HG03159 (cell line): Measurements from ENCODE around the gene SMIM12.
"Not testable (repeated sequence)": the region's sequence is repeated elsewhere in the genome, so short reads cannot be mapped to it uniquely, and the experiment has no call there.

Experiments used
- ATAC-seq: cut with Tn5 transposase; IDR thresholded peaks from one replicate; pipeline ENCODE4 v1.9.1; 2021; ENCODE audit warnings: mild to moderate bottlenecking, moderate library complexity; ENCODE audit not compliant: unreplicated experiment

The SMIM12 gene

DNA sequence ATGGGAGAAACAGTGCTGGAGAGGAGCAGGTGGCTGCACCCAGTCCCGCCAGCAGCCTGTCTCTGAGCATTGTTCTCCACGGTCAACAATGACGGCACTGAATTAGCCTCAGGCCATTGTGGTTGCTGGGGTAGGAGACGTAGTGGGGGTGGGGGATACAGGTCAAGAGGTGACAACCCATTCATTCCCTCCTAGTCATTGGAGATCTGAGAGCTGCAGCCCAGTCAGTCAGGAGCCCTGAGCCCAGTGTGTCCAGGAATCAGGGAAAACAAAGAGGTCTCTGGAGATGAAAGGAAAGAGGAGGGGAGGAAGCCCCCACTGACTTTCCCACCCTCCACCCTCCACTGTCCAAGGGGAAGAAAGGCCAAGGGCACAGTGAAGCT, 15.3 kb downstream of the SMIM12 start:
- no peak for ATAC-seq

DNA sequence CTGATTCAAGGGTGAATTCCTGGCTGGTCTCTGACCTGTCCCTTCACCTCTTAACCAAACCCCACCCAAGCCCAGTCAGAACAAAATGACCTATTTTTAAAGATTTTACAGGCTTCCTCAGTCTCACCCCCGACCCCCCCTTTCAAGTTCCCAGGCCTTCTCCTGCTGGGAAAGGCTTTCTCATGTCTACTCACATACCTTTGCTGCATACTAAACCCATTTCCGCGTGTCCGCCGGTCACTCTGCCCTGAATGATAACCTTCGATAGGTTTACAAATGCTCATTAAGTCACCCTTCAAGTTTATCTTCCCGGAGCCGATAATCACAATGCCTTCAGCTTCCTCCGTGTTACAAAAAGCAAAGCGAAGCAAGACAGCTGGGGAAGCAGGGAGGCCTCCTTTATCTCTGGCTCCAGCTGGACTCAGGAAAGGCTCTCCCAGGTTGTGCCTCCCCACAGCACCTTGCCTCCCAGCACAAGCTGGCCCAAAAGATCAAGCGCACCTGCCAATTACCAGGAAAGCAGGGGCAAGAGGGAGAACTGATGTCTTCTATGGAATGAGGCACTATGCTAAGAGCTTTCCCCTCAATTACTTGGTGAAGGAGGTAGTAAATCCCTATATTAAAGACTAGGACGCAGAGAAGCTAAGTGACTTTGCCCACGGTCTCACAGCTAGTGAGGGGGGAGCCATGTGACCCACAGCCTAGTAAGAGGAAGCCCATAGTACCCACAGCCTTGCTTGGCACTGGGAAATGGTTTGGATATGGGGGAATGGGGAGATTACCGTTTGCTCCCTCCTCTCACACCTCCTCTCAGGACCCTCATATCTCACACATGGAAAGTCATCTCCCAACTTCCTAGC, 15.9 kb downstream of the SMIM12 start:
- no peak for ATAC-seq

DNA sequence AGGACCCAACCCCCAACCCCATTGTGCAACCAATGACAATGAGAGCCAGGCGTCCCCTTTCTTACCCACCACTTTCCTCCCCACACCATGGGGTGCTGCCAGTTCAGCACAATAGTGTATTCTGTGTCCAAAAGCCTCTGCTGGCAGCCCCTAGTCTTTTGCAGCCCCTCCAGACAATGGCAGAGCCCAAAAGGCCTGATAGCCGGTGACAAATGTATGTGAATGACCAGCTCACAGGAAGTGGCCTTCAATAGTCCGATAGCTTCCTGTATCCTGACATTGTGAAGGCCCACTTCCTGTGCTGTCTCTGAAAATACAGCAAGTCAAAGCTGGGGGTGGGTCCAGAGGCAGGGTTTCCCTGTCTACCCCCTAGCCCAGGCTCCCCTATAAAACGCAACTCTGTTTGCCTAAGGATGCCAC, 16.6 kb downstream of the SMIM12 start:
- no peak for ATAC-seq

DNA sequence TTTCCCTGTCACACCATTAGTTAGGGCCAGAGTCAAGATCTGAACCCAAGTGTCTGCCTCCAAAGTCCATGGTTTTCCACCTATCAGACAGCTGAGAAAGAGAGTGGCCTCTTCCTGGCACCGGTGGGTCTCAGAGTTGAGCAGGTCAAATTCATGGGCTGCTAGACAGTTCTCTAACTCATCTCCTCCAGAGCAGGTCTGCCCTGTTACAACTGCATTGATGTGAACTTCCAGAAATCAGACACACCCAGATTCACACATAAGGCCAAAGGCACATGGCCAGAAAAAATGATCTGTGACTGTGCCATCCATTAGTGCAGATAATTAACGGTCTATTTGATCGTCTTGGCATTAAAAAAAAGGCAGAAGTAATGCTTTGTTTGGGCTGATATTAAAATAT, 17.5 kb downstream of the SMIM12 start:
- no peak for ATAC-seq

DNA sequence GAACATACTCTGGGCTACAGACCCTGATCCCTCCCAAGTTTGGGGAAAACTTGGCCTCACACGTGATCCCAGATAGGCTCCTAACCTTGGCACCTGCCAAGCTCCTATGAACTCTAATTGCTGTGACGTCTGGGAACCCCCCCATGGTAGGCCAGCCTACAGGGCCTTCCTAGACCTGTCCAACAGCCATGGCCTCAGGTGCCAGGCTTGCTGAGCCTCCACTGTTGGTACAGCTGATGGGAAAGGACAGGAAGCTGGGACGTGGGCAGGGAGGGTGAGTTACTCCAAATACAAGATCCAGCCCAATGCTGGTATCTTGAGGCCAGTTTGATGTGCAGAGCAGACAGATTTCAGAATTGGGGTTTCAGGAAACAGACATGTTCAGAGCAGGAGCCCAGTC, 19.1 kb downstream of the SMIM12 start:
- no peak for ATAC-seq

DNA sequence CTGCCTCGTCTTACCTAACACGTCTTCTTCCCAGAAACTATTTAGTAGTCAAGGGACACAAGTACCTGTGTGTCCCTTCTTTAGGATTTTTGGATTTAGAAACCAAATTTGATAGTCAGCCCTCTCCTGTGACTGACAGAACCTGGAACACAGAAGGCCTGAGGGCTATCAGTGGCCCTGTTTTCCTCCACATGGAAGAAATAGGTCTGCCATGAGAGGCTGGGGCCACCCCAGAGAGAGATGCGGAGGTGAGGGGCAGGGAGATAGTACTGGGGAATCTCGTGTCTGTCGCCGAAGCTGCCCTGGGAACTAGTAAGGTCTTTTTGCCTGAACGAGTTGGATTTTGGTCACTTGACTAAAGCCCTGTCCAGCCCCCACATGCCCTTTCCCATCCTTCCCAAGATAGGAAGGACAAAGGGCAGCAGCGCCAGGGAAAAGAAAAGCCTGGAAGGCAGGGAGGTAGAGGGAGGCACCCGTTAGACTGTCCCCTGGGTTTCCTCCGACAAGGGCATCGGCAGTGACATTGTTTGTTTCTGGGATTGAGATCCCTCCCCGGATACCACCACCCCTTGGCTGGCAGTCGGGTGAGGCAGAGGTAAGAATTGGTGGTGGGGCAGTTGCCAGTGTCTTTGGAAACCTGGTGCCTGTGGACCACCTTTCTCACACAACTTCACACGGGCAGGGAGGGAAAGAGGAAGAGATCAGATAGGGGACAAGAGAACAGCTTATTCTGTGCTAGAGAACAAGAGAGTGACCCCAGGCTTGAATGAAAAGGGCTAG, 19.8 kb downstream of the SMIM12 start:
- ATAC-seq: no peak

DNA sequence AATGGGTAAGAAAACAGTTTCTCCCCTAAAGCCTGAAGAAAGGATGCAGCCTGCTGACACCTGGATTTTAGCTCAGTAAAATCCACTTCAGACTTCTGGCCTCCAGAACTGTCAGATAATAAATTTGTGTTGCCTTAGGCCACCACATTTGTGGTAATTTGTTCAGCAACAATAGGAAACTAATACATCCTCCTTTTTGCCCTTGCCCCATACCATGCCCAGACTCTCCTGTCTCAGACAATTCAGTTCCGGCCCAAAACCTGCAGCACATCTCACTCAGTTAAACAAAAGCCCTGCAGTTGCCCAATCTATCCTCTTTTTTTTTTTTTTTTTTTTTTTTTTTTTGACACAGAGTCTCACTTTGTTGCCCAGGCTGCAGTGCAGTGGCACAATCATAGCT, 25.8 kb downstream of the SMIM12 start:
- no peak for ATAC-seq

DNA sequence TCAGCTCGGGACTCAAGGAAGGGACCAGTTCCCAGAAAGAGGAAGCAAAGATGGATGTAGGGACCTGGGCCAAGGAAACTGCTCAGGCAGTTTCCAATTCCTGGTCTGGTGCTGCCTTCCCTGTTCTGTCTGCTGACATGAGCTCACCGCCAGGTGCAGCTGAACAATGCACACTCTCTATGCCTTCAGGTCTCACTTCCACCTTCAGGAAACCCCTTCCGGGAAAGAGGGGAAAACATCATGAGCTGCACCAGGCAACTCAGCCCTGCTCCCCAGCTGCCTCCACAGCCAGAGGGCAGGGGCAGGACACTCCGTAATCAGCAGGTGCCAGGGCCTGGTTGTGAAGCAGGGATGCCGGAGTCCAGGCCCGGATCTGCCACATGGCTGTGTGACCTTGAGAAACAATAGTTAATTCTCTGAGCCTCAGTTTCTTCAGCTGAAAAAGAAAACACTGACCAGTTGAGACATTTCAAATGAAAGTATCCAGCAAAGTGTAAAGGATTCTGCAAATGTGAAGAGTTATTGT, 27.8 kb downstream of the SMIM12 start:
- no peak for ATAC-seq

DNA sequence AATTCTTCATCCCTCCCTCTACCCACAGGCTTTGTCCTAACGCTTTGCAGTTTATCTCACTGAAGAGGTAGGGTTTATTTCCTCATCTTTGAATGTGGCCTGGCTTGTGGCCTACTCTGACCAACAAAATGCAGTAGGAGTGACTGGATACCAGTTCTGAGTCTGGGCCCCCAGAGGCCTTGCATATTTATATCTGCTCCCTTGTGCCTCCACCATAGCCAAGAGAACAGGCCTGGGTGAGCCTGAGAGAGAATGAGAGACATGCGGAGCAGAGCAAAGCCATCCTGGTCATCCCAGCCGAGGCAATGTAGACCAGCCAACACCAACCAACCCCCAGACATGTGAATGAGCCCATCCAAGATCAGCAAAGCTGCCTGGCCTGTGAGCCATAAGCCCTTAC, 30.3 kb downstream of the SMIM12 start:
- no peak for ATAC-seq

DNA sequence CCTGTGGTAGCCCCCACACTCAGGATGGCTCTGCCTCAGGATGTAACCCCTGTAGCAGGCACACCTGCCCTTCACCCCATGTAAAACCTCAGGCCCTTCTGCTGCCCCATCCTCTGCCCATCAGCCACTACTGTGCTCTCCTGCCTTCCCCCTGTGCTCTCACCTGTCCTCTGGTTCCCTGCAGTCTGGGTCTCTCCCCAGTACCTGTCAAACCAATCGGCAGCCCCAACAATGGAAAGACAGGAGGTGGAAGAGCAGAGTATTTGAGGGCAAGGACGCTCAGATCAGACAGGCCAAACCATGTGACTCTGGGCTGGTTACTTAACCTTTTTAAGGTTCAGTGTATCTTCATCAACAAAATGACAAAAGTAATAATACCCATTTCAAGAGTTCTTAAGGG, 30.9 kb downstream of the SMIM12 start:
- ATAC-seq: no peak

DNA sequence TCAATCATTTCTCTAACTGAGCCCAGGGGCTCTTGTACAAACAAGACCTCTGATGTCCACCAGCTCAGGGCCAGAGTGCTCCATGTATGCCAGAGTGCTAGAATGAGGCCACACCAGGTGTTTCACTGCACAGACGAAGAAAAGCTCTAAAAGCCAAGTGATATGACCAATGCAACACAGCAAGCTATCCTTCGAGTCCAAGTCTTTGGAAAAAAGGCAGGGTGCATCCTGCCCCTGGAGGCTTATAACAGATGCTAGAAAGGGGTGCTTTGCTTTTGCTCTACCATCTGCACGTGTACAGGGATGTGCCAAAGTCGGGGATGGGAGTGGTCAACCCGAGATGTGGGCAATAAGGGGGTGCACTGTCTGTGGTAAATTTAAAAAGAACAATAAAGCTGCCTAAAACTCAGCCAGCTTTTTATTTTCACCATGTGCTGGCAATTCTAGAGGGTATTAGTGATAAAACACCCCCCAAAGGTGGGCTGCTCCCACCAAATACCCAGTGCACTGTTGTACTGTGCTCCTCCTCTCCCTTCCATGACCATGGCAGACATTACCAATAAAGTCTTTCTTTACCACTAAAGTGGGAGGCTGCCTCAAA, 32.1 kb downstream of the SMIM12 start:
- ATAC-seq: no peak

DNA sequence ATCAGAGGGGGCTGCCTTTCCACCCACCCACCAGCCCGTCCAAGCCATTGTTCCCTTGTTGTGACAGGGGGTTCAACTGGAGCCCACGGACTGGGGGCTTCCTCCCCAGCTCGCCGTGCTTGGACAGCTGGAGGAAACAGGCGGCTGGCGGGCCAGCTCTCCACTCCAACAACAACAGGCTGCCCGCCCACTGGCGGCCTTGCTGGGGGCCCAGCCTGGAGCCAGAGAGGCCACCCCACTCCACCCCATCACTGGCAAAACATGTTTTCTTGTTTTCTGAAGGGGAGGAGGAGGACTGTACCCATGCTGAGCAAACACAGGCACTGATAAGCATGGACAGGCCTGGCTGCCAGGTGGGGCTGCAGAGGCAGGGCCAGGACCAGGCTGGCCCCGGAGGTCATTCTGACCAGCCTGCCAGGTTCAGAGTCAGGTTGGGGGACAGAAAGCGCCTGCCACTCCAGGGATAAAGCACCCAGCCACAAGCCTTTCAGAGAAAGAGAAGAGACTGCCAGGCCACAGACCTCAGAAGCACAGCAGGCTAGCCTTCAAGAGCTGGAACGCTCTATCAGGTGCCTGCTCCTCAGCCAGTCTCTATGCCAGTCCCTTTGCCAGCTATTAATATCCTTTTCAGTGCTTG, 34.0 kb downstream of the SMIM12 start:
- ATAC-seq: no peak

DNA sequence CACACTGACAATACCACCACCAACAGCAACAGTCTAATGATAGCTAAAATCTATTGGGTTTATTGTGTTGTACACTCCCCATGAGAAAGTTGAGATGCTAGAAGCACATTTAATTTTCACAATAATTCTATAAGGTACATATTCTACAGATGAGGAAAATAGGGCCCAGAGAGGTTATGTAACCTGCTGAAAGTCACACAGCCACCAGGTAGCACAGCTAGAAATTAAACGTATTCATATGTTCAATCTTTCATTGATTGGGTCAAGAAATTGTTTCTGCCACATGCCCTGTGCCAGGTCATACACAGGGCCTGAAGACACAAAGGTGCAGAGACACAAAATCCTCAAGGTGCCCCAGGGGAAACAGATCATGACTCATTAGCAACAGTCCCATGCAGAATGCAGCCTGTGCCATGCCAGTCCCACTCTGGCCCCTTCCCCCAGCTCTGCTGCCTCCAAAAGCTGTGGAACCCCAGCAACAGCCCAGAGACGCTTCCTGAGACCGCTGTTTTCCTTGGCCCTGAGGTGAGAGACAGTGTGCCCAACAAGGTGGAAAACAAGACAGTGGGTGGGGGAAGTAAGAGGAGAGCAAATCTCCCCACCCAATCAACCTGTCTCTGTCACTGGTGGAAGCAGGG, 34.6 kb downstream of the SMIM12 start:
- no peak for ATAC-seq

DNA sequence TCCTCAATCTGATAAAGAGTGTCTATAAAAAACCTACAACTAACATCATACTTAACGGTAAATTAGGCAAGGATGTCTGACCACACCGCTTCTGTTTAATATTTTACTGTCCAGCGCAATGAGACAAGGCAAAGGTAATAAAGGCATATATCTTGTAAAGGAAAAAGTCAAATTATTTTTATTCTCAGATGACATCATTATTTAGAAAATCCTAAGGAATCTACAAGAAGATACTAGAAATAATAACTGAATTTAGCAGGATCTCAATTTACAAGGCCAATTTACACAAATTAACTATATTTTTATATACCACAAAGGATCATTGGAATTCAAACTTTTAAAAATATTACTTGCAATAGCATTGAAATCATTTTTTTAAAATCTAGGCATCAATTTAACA, 37.3 kb downstream of the SMIM12 start:
- no peak for ATAC-seq

DNA sequence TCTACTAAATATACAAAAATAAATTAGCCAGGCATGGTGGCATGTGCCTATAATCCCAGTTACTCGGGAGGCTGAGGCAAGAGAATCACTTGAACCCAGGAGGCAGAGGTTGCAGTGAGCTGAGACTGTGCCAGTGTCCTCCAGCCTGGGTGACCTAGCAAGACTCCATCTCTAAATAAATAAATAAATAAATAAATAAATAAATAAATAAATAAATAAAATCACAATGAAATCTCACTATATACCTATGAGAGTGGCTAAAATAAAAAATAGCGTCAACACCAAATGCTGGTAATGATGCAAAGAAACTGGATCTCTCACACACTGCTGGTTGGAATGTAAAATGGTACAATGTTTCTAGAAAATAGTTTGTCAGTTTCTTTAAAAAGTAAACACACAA, 40.7 kb downstream of the SMIM12 start:
- not testable (repeated sequence) for ATAC-seq

DNA sequence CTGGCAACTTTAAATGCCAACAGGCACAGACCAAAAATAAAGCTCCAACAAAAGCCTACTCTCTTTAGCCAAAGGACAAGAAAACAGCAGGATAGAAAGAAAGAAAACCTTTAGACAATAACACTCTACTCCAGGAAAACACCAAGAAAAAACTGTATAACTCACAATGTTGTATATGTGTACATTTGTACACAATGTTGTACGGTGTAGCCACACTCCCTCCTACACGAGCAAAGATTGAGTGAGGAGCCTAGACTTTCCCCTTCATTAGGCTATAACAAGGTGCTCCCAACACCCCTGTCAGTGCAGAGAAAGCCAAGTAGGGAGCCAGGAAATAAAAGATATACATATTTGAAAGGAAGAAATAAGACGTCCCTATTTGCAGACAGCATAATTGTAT, 42.8 kb downstream of the SMIM12 start:
- ATAC-seq: no peak

DNA sequence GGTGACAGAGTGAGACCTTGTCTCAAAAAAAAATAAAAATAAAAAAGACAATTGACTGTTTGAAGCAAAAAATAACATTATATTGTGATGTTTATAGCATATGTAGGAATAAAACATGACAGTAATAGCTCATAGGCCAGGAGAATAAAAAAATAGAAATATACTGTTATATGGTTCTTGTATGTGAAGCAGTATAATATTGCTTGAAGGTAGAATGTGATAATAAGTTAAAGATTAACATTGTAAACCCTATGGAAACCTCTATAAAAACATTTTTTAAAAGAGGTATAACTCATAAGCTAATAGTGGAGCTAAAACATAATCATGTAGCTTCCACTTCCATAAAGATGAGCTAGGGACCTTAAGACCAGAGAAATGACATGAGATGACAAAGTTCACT, 43.2 kb downstream of the SMIM12 start:
- ATAC-seq: no peak

DNA sequence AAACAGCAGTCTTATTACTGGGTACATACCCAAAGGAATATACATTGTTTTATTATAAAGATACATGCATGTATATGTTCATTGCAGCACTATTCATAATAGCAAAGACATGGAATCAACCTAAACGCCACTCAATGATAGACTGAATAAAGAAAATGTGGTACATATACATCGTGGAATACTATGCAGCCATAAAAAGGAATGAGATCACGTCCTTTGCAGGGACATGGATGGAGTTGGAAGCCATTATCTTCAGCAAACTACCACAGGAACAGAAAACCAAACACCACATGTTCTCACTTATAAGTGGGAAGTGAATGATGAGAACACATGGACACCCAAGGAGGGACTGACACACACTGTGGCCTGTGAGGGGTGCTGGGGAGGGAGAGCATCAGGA, 48.8 kb downstream of the SMIM12 start:
- ATAC-seq: not testable (repeated sequence)

DNA sequence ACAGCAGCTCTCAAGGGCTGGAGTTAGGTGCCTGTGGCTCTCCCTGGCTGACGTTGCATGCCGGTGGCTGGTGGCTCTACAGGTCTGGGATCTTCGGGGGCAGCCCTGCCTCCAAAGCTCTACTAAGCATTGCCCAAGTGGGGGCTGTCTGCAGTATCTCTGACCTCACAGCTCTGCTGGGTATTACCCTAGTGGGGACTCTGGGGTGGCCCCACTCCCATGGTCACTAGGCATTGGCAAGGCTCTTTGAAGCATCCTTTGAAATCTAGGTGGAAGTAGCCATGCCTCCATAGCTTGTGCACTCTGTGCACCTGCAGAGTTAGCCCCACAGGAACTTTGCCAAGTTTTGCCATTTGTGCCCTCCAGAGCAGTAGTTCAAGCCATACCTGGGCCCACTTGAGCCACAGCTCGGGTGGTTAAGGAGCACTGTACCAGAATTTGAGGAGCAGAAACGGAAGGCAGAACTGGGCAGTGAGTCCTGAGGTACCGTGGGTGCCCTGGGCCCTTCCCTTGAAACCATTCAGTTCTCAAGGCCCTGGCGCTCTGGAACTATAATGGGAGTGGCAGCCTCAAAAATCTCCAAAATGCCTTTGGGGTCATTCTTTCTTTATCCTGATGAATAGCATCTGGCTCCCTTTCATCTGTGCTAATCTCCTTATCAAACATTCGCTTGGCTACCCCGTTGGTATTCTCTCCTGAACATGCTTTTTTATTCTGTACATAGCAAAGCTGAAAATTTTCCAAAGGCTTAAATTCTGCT, 51.3 kb downstream of the SMIM12 start:
- no peak for ATAC-seq

DNA sequence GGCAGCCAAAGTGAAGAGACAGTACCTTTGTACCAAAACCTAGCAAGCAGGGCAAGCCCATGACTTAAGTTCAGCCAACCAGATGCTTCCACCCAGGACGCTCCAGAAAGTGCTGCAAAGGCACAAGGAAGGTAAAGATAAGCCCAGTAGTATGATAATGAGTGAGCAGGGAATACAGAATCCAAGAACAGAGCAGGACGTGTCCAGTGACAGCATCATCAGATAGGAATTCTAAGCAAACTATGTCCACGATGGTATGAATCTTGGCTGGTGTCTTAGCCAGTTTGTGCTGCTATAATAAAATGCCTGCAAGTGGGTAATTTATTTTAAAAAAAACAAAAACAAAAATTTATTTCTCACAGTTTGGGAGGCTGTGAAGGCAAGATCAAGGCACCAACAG, 53.2 kb downstream of the SMIM12 start:
- ATAC-seq: no peak
